Activated gamma-delta T cell treated with Interleukin-2 at 50 U/mL for 16 hours (primary cell): ENCODE results near the gene MMP14.

Source experiments
- DNase-seq: peaks from one replicate; pipeline ENCODE4 v3.0.0-alpha.2; 2020

MMP14 gene

DNA sequence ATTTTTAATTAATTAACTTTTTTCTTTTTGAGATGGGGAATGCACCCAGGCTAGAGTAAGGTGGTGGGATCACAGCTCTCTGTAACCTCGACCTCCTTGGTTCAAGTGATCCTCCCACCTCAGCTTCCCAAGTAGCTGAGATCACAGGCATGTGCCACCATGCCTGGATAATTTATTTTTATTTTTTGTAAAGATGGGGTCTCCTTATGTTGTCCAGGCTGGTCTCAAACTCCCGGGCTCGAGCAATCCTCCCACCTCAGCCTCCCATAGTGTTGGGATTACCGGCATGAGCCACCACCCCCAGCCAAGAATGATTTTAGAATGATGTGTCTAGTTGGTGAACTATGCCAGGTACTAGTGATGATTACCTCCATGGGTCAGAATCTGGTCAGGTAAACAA is 28.6 kb downstream of the MMP14 start:
- no peak for DNase-seq

DNA sequence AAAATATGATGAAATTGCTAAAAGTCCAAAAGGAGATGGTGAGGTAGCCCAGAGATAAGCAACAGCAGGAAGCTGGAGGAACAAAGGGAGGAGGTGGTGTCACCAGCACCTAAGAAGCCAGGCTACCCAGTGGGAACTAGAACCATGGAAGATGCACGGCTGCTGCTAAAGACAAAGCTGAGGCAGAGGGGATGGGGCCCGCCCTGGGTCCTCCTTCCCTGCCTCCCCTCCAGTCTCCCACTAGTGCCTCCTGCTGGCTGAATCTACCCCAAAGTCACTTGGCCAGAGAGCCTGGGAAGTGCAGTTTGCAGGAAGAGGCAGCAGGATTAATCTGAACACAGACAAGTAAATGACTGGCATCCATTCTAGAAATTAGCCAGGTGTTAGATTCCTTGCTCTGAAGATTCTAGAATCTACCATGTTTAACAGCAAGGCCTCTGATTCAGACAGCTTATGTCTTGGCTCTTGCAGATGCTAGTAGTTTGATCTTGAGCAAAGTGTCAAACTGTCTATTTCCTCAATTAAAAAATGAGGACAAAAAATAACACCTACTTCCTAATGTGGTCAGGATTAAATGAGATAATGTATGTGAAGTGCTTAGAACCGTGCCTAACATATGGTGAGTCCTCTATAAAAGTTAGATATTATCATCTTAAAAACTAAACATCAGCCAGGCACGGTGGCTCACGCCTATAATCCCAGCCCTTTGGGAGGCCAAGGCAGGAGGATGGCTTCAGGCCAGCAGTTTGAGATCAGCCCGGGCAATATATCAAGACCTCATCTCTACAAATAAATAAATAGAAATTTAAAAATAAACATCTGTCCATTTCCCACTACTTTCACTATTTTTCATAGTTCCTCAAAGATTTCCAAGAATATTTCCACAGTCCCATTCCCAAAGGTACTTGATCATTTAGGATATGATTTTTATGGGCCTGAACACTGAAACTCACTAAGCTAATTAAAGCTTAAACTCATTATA is 29.3 kb downstream of the MMP14 start:
- no peak for DNase-seq

DNA sequence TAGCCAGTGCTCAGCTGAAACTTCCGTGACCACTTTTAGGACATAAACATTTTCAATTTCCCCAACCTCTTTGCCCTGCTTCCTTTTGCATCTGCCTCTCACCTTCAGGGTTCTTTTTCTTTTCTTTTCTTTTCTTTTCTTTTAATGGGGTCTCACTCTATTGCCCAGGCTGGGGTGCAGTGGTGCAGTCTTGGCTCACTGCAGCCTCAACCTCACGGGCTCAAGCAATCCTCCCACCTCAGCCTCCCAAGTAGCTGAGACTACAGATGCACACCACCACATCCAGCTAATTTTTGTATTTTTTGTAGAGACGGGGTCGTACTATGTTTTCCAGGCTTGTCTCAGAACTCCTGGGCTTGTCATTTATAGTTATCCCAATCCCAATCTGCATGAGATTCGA is 30.5 kb downstream of the MMP14 start:
- no peak for DNase-seq

DNA sequence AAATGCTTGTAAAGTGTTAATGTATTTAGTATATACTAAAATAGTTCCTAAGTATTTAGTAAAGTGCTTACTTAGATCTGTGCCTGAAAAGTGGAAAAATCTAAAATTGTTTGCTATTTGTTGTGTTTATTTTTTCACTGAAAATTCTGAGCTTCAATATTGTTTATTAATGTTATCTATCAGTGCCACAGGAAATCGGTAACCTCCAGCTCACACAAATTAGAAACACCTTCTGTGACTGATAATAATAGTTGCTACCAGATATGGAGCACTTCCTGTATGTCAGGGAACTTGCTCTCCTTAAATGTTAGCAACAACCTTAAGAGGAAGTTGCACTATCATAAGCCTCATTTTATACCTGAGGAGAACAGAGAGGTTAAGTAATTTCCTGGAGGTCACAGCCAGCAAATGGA is 34.4 kb downstream of the MMP14 start:
- no peak for DNase-seq

DNA sequence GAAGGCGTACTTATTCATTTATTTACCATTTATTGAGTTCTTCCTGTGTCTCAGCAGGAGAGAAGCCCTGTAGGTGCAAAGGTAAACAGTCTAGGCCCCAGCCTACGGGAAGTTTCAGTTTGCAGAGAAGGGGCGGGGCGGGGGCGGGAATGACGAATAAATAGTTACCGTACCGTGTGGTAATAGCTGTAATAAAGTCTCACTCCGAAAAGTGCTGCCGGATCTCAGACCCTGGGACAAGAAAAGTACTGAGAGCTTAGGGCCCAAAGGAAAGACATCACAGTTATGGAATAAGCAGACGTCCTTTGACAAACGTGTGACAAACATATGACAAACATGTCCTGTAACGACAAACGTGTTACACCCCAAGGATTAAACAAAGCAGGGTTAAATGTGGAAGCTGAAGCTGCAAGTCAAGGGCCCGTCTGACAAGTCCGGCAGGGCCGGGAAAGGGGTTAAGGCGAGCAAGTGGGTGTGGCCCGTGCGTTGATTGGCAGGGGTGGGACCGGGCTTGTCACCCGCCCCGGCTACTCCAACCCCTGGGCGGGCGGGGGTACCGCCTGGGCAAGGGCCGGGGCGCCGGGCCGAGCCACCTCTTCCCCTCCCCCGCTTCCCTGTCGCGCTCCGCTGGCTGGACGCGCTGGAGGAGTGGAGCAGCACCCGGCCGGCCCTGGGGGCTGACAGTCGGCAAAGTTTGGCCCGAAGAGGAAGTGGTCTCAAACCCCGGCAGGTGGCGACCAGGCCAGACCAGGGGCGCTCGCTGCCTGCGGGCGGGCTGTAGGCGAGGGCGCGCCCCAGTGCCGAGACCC is 35.0 kb downstream of the MMP14 start, which contains the start of gene LRP10:
Gene LRP10, plus strand, starts transcription at position 517 of the 809 bp plus-strand sequence. CDS start 564 bp downstream, outside the sequence.
- peak; percentile 68 for DNase-seq

DNA sequence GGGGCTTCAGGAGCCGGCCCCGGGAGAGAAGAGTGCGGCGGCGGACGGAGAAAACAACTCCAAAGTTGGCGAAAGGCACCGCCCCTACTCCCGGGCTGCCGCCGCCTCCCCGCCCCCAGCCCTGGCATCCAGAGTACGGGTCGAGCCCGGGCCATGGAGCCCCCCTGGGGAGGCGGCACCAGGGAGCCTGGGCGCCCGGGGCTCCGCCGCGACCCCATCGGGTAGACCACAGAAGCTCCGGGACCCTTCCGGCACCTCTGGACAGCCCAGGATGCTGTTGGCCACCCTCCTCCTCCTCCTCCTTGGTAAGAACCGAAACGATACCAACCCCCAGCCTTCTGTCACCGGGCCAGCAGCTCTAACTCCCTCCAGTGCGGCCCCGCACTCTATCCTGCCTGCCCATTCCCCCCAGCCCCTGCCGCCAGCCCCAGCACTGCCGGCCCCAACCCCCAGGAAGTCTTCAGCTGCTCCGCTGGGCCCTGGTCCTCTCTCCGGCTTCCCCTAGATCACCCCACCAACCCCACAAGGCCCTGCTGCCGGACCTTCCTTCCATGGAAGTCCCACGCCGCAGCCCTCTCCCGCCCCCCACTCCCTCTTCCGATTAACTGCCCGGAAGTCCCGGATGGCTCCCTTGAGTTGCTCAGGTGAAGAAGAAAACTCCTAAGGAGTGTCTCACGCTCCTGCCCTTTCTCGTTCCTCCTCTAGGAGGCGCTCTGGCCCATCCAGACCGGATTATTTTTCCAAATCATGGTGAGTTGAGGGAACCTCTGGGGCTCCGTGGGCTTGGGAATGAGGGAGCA is 35.8 kb downstream of the MMP14 start:
- DNase-seq, result peak; percentile 64

DNA sequence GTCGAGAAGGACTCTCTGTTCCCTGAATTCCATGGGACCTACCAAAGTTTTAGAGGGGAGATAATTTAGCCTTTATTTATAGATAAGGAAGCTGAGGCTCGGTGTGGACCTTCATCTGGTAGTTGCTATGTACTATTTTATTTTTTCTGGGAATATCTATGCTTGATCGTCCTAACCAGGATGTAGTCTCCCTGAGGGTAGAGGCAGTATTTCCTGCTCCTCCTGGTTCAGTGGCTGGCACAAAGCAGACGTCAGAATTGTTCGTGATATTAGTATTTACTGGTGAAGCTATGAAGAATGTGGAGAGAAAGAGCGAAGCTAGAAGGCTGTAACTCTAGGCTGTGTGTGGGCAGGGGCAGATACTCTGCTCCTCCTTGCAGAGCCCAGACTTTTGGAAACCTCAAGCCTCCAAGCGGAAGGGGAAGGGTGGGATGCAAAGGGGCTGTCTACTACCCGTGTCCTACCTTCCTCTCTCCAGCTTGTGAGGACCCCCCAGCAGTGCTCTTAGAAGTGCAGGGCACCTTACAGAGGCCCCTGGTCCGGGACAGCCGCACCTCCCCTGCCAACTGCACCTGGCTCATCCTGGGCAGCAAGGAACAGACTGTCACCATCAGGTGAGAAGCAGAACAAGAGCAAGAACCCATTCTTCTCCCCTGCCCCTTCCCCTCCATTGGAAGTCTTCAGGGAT is 36.6 kb downstream of the MMP14 start:
- DNase-seq, result no peak

DNA sequence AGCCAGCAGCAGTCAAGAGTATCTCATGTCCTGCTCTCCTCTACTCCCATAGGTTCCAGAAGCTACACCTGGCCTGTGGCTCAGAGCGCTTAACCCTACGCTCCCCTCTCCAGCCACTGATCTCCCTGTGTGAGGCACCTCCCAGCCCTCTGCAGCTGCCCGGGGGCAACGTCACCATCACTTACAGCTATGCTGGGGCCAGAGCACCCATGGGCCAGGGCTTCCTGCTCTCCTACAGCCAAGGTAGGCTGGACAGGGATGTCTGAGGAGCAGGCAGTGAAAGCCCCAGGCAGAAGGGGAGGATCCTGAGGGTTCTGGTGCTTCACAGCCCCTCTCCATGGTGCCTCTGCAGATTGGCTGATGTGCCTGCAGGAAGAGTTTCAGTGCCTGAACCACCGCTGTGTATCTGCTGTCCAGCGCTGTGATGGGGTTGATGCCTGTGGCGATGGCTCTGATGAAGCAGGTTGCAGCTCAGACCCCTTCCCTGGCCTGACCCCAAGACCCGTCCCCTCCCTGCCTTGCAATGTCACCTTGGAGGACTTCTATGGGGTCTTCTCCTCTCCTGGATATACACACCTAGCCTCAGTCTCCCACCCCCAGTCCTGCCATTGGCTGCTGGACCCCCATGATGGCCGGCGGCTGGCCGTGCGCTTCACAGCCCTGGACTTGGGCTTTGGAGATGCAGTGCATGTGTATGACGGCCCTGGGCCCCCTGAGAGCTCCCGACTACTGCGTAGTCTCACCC is 38.8 kb downstream of the MMP14 start:
- no peak for DNase-seq

DNA sequence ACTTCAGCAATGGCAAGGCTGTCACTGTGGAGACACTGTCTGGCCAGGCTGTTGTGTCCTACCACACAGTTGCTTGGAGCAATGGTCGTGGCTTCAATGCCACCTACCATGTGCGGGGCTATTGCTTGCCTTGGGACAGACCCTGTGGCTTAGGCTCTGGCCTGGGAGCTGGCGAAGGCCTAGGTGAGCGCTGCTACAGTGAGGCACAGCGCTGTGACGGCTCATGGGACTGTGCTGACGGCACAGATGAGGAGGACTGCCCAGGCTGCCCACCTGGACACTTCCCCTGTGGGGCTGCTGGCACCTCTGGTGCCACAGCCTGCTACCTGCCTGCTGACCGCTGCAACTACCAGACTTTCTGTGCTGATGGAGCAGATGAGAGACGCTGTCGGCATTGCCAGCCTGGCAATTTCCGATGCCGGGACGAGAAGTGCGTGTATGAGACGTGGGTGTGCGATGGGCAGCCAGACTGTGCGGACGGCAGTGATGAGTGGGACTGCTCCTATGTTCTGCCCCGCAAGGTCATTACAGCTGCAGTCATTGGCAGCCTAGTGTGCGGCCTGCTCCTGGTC is 39.4 kb downstream of the MMP14 start:
- DNase-seq, result no peak

DNA sequence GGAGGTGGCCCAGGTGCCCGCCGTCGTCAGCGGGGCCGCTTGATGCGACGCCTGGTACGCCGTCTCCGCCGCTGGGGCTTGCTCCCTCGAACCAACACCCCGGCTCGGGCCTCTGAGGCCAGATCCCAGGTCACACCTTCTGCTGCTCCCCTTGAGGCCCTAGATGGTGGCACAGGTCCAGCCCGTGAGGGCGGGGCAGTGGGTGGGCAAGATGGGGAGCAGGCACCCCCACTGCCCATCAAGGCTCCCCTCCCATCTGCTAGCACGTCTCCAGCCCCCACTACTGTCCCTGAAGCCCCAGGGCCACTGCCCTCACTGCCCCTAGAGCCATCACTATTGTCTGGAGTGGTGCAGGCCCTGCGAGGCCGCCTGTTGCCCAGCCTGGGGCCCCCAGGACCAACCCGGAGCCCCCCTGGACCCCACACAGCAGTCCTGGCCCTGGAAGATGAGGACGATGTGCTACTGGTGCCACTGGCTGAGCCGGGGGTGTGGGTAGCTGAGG is 40.7 kb downstream of the MMP14 start:
- DNase-seq, result no peak

DNA sequence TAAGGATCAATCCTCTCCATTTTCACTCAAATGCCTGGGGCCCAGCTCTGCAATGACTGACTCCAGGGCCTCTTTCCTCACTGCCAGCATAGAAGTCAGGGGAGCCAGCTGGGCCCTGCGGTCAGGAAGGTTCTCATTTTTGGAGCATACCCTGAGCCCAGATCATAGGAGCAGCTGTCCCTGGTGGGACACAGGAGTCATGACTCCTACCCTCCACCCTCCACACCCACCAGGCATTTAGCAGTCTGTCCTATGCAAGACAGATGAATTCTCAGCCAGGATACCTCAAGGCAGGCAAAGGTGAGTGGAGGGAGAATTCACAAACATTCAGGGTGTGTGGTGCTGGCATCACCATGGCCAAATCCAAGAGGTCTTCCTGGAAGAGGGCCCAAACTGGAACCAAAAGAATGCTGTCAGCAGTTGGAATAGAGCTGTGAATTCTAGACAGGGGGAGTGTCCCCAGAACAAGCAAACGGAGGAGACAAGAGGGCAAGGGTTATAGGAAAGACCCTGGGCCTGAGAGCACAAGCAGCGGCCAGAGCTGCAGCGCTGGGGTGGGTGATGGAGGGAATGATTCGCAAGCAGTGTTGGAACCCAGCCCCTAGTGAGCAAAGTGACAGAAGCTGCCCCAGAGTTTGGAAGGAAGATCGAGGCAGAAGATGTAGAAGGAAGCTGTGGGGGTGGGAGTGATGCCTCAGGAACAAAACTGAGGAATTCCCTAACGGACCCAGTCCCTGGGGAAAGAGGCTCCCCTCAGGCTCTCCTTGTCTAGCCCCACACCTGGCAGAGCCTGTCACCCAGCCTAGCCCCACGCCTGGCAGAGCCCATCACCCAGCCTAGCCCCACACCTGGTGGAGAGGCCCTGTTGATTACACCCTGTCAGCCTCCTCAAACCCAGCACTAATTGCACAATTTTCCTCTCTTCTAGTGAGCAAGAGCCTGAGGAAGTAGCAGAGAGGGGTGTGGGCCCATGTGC is 42.2 kb downstream of the MMP14 start:
- DNase-seq, result no peak

DNA sequence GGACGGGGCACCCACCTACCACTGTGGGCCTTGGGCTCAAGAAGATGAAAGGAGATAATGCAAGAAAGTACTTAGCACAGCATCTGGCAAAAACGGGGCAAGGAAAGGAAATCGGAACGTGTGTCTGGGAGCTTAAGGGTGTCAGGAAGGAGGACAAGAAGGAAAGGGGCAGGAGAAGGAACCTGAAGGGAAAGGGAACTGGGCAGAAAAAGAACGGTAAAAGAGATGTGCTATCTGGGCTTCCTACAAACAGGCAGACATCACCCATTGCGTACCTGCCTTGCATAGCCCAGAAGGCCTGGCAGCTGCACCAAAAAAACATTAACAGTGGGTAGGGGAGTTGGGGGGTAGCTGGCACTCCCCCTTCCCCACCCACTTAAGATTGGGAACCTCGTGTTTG is 45.7 kb downstream of the MMP14 start:
- DNase-seq, result no peak

DNA sequence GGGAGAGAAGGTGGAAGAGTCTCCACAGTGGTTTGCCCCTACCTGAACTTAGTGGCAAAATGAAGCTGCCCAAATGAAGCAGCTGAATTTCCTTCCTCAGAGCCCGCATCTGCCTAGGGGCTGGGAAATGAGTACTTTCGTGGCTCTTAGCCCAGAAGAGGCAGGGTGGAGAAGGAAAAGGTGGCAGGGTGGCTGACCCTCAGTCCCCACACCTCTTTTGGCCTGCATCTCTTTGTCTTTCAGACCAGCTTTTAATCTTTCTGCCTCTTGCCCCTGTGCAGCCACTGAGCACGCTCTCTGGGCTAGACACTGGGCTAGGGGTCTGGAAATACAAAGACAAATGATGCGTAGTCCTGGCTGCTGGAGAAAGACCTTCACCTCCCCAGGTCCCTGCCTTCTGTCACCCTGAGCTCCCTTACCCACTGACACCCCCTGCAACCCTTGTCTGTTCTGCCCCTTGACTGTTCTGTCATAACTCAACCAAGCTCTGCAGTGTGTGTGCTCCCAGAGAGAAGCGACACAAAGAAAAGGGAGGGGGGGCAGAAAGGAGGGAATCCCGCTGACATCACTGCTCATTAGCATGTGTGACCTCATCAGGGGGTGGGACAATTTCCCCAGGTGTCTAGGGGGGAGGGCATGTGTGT is 46.3 kb downstream of the MMP14 start:
- DNase-seq, result no peak

DNA sequence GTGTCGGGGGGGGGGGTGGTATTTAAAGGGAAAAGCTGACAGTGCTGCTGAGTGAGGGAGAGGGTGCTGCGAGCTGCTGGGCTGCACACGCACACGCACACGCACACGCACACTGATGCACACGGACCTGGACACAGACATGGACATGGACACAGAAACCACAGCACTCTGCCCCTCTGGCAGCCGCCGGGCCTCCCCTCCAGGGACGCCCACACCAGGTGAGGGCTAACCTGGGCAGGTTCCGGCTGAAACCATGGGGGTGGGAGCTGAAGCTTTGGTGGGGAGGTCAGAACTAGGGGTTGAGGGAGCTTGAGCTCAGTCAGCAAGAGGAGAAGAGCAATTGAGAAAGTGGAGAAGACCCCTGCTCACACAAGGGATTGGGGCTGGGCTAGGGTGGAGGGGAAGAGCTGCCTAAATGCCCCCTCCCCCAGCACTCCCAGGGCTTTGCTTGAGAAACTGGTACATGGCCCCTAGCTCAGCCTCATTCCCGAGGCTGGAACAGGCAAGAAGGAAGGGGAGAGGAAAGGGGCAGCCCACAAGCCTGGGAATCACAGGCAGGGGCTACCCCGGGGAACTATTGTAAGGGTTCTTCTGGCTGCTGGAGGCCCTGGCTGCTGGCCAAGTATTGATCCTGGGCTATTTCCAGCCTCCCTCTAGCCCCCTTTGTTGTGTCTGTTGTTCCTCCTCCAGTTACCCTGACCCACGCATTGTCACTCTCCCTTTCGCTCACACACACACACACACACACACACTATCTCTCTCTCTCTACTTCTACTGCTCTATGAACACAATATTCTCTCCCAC is 47.0 kb downstream of the MMP14 start, which contains the start of gene REM2:
Gene REM2, plus strand, starts transcription at position 50 of the 804 bp plus-strand sequence. Its CDS starts 66 bp downstream, at position 116.
- no peak for DNase-seq

DNA sequence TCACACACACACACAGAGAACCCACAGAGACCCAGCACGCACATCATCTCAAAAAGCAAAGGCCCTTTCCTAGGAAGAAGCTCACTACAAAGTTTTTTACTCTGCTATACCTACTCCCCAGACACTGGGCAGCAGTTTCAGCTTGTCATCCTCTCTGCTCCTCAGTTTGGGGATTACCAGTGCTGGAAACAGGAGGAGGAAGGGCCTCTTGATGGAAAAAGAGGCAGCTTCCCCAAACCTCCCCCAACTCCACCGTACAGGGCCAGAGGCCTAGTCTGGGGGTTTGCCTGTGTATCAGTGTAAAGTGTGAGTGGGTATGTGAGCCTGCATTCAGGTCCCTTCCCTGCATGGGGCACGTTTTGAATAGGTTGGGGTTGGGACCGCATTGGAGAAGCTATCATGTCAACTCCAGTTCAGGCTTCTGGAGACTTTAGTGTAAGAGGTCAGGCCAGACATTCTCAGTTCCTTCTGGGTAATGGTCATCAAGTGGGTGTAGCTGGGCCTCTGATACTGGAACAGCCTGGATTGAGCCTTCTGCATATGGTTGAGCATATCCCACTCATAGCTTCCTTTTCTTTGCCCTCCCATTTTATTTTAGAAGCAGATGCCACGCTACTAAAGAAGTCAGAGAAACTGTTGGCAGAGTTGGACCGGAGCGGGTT is 47.8 kb downstream of the MMP14 start:
- DNase-seq, result no peak

DNA sequence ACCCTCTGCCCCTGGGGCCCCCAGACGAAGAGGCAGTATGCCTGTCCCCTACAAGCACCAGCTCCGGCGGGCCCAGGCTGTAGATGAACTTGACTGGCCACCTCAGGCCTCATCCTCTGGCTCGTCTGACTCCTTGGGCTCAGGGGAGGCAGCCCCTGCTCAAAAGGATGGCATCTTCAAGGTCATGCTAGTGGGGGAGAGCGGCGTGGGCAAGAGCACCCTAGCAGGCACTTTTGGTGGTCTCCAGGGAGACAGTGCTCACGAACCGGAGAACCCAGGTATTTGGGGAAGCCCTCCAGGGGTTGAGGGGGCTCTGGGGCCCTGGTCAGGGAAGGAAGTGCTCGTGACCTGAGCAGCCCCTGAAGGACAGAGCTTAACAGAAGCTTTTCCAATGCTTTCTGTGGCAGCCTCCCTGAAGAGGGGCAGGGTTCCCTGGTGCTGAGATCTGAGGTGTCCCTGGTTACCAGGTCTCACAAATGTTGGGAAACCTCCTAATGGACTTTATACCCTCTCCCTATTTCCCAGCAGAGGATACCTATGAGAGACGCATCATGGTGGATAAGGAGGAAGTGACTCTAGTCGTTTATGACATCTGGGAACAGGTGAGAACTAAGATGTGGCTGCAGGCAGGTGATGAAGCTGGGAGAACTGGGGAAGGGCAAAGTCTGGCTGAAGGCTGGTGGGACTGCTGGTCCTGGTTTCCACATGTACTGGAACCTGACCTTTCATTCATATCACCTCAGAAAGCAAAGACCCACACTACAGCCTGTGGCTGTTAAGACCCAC is 48.5 kb downstream of the MMP14 start:
- no peak for DNase-seq

DNA sequence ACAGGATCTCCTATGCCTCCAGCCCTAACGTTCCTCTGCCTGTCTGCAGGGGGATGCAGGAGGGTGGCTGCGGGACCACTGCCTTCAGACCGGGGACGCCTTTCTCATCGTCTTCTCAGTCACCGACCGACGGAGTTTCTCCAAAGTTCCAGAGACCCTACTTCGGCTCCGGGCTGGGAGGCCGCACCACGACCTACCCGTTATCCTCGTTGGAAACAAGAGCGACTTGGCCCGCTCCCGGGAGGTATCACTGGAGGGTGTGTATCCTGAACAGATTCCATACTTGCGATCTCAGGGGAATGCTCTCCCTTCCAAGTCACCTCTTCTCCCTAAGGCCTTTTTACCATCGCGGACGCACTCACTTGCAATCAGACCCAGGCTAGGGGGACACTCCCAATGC is 49.6 kb downstream of the MMP14 start:
- DNase-seq, result no peak
